Endothelial cell of umbilical vein (primary cell): ENCODE measurements around the gene ISM2.

Experiments
- CTCF ChIP-seq, 2 donors: IDR thresholded peaks; 1 replicate in 1 of 2; 2 replicates in 1 of 2; pipeline ENCODE4 v1.5.1; 2011; ENCODE audit warnings: low read length in 2 of 2, mild to moderate bottlenecking in 2 of 2, moderate library complexity in 2 of 2, control low read depth in 1 of 2, inconsistent platforms in 1 of 2, low read depth in 1 of 2; ENCODE audit not compliant: insufficient read depth in 1 of 2; ENCODE audit errors: extremely low read depth in 1 of 2
- MYC ChIP-seq: IDR thresholded peaks from one replicate; pipeline ENCODE4 v1.6.1; 2011; ENCODE audit warnings: mild to moderate bottlenecking, low read depth, low read length
- POLR2A ChIP-seq: IDR thresholded peaks from 2 replicates; pipeline ENCODE4 v1.6.1; 2012; ENCODE audit warnings: low read depth, mild to moderate bottlenecking, control low read depth, low read length
- POLR2AphosphoS5 ChIP-seq: IDR thresholded peaks from 2 replicates; pipeline ENCODE4 v1.6.1; 2012; ENCODE audit warnings: low read depth, mild to moderate bottlenecking, control low read depth, low read length, moderate library complexity; ENCODE audit not compliant: insufficient read depth

- TF ChIP-seq CTCF (IDR thresholded peaks at IDR 0.05; ENCODE audit: extremely low read depth in 1 of 2, insufficient read depth in 1 of 2, low read depth in 1 of 2, low read length in 2 of 2): no peak
- TF ChIP-seq POLR2A: no peak
- no peak for TF ChIP-seq POLR2AphosphoS5
- TF ChIP-seq MYC: no peak
Measured at GRCh38 chr14:77424862-77425261, 73.8 kb downstream of the ISM2 start.
